Upper lobe of right lung (tissue), 1 donor: ENCODE data around the gene PTPRT. TPM values are rescaled to one million over a fixed set of nuclear protein-coding genes. Genes with fewer than 3 reads are reported as not detected.

ENCODE experiments used
- ATAC-seq: fragments of 200-7000 bp; cut with Tn5 transposase; one replicate; pipeline ENCODE4 v1.9.1; 2020; ENCODE audit warnings: mild to moderate bottlenecking, moderate library complexity
- DNase-seq: peaks from one replicate; pipeline ENCODE4 v3.0.0-alpha.2; 2020
- H3K27ac ChIP-seq: fragments of 200-600 bp; one replicate; pipeline ENCODE4 v1.8.0; 2022
- H3K27me3 ChIP-seq: fragments of 200-600 bp; one replicate; pipeline ENCODE4 v1.8.0; 2022; ENCODE audit warnings: mild to moderate bottlenecking
- H3K36me3 ChIP-seq: fragments of 200-600 bp; one replicate; pipeline ENCODE4 v1.8.0; 2022
- H3K4me1 ChIP-seq: fragments of 200-600 bp; one replicate; pipeline ENCODE4 v1.8.0; 2022
- H3K4me3 ChIP-seq: fragments of 200-600 bp; one replicate; pipeline ENCODE4 v1.8.0; 2022; ENCODE audit warnings: mild to moderate bottlenecking
- H3K9me3 ChIP-seq: fragments of 200-600 bp; one replicate; pipeline ENCODE4 v1.8.0; 2022
- intact Hi-C: fragments of 100-400 bp; cut with DNase I; formaldehyde crosslinking; loops from one replicate; pipeline ENCODE4 v1.11.0; 2022
- total RNA-seq: library from RNA; stranded (reverse); fragmentation: NEBNext Ultra II Directional; extraction: Animal tissue kit (Norgen Biotek cat#: 25700); gene quantifications from one replicate; pipeline ENCODE4 v1.2.1, GENCODE V29; 2021
- TF ChIP-seq, protein P1 (sequence below): fragments of 200-600 bp; IDR thresholded peaks from one replicate; pipeline ENCODE4 v1.8.0; 2022; ENCODE audit warnings: antibody characterized with exemption
- donor health status: DM: no; HTN: yes; CAD: no; lungs with severe emphysema.

PTPRT gene
- total RNA-seq, 1 donor from 2014 or later, result 0.46 TPM

DNA sequence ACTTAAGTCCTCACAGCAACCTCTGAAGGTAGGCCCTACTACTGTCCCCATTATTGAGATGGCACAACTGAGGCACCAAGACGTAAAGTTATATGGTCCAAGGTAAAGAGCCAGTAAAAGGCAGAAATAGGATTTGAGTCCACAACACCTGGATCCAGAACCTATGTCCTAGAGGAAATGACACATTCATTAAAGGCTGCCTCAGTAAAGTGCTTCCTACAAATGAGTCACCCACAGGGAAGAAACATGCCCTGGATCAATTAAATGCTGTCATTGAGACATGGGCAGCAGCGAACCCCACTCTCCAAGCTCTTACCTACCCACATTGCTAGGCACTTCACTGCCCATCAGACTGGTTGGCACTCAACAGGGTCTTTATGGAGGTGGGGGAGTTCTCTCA lies 600.9 kb downstream of the PTPRT start:
- ATAC-seq, result no peak

DNA sequence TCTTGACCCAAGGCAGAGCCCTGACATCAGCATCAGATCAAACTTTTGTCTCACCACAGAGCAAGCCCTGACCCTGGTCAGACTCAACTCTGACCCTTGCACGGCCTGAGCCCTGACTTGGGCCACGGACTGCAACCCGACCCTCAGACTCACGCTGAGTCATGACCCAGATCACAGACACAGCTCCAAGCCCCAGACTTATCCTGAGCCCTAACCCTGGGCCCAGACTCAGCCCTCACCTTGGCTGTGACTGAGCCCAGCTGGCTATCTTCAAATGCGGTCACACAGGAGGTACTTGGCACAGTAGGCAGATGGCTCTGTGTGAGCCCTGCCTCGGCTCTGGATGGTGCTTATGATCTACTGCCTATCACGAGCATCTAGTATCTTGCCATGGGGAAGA lies 602.3 kb downstream of the PTPRT start:
- intact Hi-C loops, result no loop called here
- Histone ChIP-seq H3K27ac (no peak overlapping the region), H3K4me3 (no peak overlapping the region), H3K9me3 (no peaks in the 10 kb centered on the region), H3K27me3 (no peaks in the 10 kb centered on the region), H3K4me1 (no peaks in the 10 kb centered on the region), H3K36me3 (no peaks in the 10 kb centered on the region)
- ATAC-seq (peak; percentile 35), DNase-seq (no peak)
- TF ChIP-seq, protein P1, sequence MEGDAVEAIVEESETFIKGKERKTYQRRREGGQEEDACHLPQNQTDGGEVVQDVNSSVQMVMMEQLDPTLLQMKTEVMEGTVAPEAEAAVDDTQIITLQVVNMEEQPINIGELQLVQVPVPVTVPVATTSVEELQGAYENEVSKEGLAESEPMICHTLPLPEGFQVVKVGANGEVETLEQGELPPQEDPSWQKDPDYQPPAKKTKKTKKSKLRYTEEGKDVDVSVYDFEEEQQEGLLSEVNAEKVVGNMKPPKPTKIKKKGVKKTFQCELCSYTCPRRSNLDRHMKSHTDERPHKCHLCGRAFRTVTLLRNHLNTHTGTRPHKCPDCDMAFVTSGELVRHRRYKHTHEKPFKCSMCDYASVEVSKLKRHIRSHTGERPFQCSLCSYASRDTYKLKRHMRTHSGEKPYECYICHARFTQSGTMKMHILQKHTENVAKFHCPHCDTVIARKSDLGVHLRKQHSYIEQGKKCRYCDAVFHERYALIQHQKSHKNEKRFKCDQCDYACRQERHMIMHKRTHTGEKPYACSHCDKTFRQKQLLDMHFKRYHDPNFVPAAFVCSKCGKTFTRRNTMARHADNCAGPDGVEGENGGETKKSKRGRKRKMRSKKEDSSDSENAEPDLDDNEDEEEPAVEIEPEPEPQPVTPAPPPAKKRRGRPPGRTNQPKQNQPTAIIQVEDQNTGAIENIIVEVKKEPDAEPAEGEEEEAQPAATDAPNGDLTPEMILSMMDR, result no peak

More for the DNA sequence above, 600.9 kb downstream of the PTPRT start:
- no peaks in the 10 kb centered on the region for H3K4me1 ChIP-seq
- H3K4me3 ChIP-seq, result no peak overlapping the region
- no peaks in the 10 kb centered on the region for H3K27me3 ChIP-seq
- no peak overlapping the region for H3K27ac ChIP-seq
- H3K36me3 ChIP-seq, result no peaks in the 10 kb centered on the region
- DNase-seq, result no peak
- TF ChIP-seq, protein P1, result no peak
- H3K9me3 ChIP-seq, result no peaks in the 10 kb centered on the region
- intact Hi-C loops, result no loop called here

DNA sequence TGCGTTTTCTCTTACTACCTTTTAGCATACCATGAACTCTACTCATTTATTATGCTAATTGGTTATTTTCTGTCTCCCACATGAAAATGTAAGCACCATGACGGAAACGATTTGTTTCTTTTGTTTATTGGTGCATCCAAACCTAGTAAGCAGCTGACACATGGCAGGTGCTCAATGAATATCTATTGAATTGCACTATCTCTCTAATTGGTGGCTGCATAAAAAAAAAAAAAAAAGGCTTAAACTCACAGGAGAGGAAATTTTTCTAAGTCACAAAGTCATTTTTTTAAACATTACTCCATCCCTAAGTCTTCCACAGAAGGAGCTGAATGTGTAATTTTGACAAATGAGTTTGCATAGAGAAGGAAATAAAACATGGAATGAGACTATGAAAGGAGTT lies 608.4 kb downstream of the PTPRT start:
- H3K4me1 ChIP-seq, result no peaks in the 10 kb centered on the region
- intact Hi-C loops, result no loop called here
- ATAC-seq, result no peak

DNA sequence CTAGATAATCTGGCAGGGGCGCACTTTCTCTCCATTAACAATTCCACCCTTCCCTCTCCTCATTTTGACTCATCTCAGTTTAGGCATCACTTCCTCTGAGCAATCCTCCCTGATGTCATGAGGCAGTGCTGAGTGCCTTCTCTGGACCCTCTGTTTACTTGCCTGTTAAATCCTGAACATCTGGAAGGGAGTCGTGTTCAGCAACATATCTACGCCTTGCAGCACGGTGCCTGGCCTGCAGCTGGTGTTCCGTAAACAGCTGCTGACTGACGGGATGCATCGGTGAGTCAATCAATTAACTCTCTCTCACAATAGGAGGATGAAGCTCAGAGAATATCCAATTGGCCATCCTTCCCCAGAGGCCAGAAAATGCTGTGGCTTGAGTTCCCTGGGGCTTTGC lies 613.5 kb downstream of the PTPRT start:
- ATAC-seq (no peak), DNase-seq (no peak)
- Histone ChIP-seq H3K36me3 (no peaks in the 10 kb centered on the region), H3K27me3 (no peaks in the 10 kb centered on the region), H3K27ac (no peak overlapping the region), H3K4me1 (no peaks in the 10 kb centered on the region), H3K4me3 (no peak overlapping the region), H3K9me3 (no peaks in the 10 kb centered on the region)
- TF ChIP-seq, protein P1, result no peak
- intact Hi-C loops, result no loop called here

More for the DNA sequence above, 608.4 kb downstream of the PTPRT start:
- Histone ChIP-seq H3K9me3 (no peaks in the 10 kb centered on the region), H3K27ac (no peak overlapping the region), H3K36me3 (no peaks in the 10 kb centered on the region), H3K27me3 (no peaks in the 10 kb centered on the region), H3K4me3 (no peak overlapping the region)
- TF ChIP-seq, protein P1, result no peak
- DNase-seq, result no peak

DNA sequence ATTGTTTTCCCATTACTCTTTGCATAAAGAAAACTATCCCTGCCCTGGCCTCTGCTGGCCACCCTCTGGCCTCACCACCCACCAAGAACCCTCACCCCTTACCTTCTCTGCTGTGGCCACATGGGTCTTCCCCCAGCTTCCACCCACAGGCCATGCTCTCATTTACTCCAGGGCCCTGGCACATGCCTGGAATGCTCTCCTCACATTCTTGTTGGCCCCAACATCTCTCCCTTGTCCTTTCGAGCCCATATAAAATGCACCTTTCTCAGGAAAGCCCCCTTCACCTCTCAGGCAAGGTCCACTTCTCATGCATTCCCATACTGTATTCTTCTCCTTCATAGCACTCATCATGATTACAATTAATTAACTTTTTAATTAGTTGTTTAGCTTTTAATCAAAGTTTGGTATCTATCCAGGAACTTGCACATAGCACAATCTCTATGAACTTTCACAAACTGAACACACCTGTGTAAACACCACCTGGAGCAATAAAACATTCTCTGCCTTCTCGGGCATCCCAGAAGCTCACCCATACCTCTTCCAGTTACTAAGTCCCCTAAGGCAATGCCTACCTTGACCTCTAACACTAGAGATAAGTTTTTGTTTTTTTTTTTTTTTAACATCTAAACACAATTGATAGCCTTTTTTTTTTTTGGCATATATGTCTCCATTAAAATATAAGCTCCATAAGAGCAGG lies 617.2 kb downstream of the PTPRT start:
- Histone ChIP-seq H3K4me3 (no peak overlapping the region), H3K27ac (no peak overlapping the region), H3K4me1 (no peaks in the 10 kb centered on the region), H3K9me3 (no peaks in the 10 kb centered on the region), H3K27me3 (no peaks in the 10 kb centered on the region), H3K36me3 (no peaks in the 10 kb centered on the region)
- no peak for ATAC-seq
- intact Hi-C loops, result no loop called here
- no peak for DNase-seq
- TF ChIP-seq, protein P1, result no peak

DNA sequence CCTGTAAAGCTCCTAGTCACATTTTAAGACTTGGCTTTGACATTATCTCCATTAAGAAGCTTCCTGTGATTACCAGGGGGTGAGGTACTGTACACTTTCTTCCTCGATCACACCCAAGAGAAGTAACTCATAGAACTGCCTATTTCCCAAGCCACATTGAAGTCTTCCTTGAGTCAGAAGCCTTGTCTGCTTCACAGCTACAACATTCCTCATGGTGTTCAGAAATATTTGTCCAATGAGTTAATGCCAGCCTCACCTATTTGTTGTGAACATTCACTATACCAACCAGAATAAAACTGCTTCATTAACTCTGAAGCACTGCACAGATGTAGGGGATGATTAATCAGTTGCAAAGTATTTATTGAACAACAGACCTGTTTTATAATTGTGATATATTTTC lies 622.3 kb downstream of the PTPRT start:
- TF ChIP-seq, protein P1, result no peak
- Histone ChIP-seq H3K27me3 (no peaks in the 10 kb centered on the region), H3K4me1 (no peaks in the 10 kb centered on the region), H3K4me3 (no peak overlapping the region), H3K36me3 (no peaks in the 10 kb centered on the region), H3K27ac (no peak overlapping the region), H3K9me3 (no peaks in the 10 kb centered on the region)
- ATAC-seq, result no peak
- intact Hi-C loops, result no loop called here
- no peak for DNase-seq
